Epidermal melanocyte (primary cell): ENCODE data around the gene SLC28A2.

Experiments used
- DNase-seq: peaks from one replicate; pipeline ENCODE4 v3.0.0; 2011; ENCODE audit warnings: low spot score; ENCODE audit not compliant: insufficient read length

Gene SLC28A2

DNA sequence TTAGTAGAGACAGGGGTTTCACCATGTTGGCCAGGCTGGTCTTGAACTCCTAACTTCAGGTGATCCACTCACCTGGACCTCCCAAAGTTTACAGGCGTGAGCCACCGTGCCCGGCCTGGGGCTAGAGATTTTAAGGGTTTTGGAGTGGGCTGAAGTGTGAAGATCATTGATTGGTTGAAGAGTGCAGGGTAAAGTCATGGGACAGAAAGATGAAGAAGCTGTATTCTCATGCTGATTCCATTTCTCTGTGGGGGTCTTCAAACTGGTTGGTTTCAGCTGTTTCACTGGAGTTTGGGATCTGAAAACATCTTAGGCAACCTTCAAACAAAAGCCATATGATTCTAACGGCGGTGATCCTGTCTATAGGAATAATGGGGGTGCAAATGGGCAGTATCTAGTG is 74.2 kb downstream of the SLC28A2 start:
- no peak for DNase-seq

DNA sequence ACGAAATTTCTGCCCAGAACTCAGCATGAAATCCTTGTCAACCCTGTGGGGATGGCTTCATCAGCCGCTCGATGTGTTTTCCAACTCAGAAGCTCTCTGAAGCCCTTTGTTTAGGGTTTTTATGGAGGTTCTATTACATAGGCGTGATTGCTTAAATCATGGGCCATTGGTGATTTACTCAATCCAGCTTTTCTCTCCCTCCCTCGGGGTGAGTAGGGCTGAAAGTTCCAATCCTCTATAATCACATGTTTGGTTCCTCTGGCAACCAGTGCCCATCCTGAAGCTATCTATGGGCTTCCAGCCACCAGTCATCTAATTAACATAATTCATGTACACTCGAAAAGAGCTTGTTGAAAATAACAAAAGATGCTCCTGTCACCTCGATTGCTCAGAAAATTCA is 74.7 kb downstream of the SLC28A2 start:
- DNase-seq, result no peak
